Head of caudate nucleus (tissue), 42 donors: Measurements from ENCODE around the gene RNU11.
"Not testable (repeated sequence)": the region's sequence is repeated elsewhere in the genome, so short reads cannot be mapped to it uniquely, and the experiment has no call there.

ENCODE experiments used
- DNase-seq, 42 donors: peaks; one replicate each; pipeline versions ENCODE4 v3.0.0 to v3.0.0-alpha.2; 2020 to 2021; ENCODE audit warnings: mixed read lengths in 7 of 42
- intact Hi-C: fragments of 100-400 bp; cut with DNase I; formaldehyde crosslinking; loops from one replicate; pipeline ENCODE4 v1.15.0; 2022

Gene RNU11

GRCh38 chr1:28648474-28649198, at the start of gene RNU11:
Gene RNU11, plus strand, starts transcription at chr1:28648600.
- intact Hi-C loops, result loop anchor here (2.0 kb wide), 1 partner anchor 20 kb away; the partner anchor contains the start of gene GMEB1
- peak; percentile 65 to 95 (median 87) for DNase-seq

GRCh38 chr1:28601696-28602095, 46.7 kb upstream of the RNU11 start:
- intact Hi-C loops, result loop anchor here (2.0 kb wide), 1 partner anchor 85 kb away; no protein-coding TSS in a partner anchor
- DNase-seq, result no peak

- DNase-seq, result peak in 38 of 42 donors; percentile 34 to 90 (median 75)
- intact Hi-C loops, result loop anchor here (2.0 kb wide), 1 partner anchor 86 kb away; no protein-coding TSS in a partner anchor
Observed at GRCh38 chr1:28602536-28603439, 45.6 kb upstream of the RNU11 start.

GRCh38 chr1:28604411-28604810, 44.0 kb upstream of the RNU11 start:
- no peak for DNase-seq

GRCh38 chr1:28604962-28605361, 43.4 kb upstream of the RNU11 start:
- intact Hi-C loops, result no loop called here

More at GRCh38 chr1:28604411-28604810, 44.0 kb upstream of the RNU11 start:
- intact Hi-C loops, result no loop called here

GRCh38 chr1:28606771-28607170, 41.6 kb upstream of the RNU11 start:
- intact Hi-C loops, result no loop called here
- no peak for DNase-seq

More at GRCh38 chr1:28604962-28605361, 43.4 kb upstream of the RNU11 start:
- no peak for DNase-seq

- intact Hi-C loops, result no loop called here
- DNase-seq, result peak in 12 of 42 donors; percentile 3 to 51 (median 24)
Observed at GRCh38 chr1:28613175-28613574, 35.2 kb upstream of the RNU11 start.

- DNase-seq, result no peak
- intact Hi-C loops, result no loop called here
Observed at GRCh38 chr1:28631713-28632112, 16.7 kb upstream of the RNU11 start.

- no peak for DNase-seq
- intact Hi-C loops, result no loop called here
Observed at GRCh38 chr1:28632560-28632959, 15.8 kb upstream of the RNU11 start.

- intact Hi-C loops, result no loop called here
- no peak for DNase-seq
Observed at GRCh38 chr1:28640766-28641165, 7.6 kb upstream of the RNU11 start.

GRCh38 chr1:28642056-28642846, 6.1 kb upstream of the RNU11 start:
- DNase-seq, result peak in 2 of 42 donors; percentile 18 to 20
- intact Hi-C loops, result loop anchor here (2.0 kb wide), 1 partner anchor 95 kb away; the partner anchor contains the start of gene YTHDF2

- intact Hi-C loops, result loop anchor here (1.0 to 2.0 kb wide), 2 partner anchors 26 to 94 kb away; partner anchors contain the start of gene YTHDF2
Observed at GRCh38 chr1:28642847-28643635, 5.4 kb upstream of the RNU11 start, which contains the start of gene TAF12. Gene TAF12, minus strand, starts transcription at chr1:28643067. Its CDS starts 20,986 bp downstream, at chr1:28622081.

GRCh38 chr1:28644494-28644893, 3.9 kb upstream of the RNU11 start:
- intact Hi-C loops, result no loop called here
- no peak for DNase-seq

More at GRCh38 chr1:28642847-28643635, 5.4 kb upstream of the RNU11 start, which contains the start of gene TAF12:
- DNase-seq, result peak; percentile 80 to 95 (median 90)

- not testable (repeated sequence) for DNase-seq
Observed at GRCh38 chr1:28645406-28645805, 3.0 kb upstream of the RNU11 start.

GRCh38 chr1:28646040-28646439, 2.4 kb upstream of the RNU11 start:
- intact Hi-C loops, result no loop called here
- DNase-seq, result no peak

More at GRCh38 chr1:28645406-28645805, 3.0 kb upstream of the RNU11 start:
- intact Hi-C loops, result not testable (repeated sequence)

- intact Hi-C loops, result loop anchor here (2.0 kb wide), 1 partner anchor 21 kb away; the partner anchor contains the start of gene GMEB1
- DNase-seq, result peak; percentile 83 to 96 (median 91)
Observed at GRCh38 chr1:28648008-28648473, 359 bp upstream of the RNU11 start.

GRCh38 chr1:28653063-28653462, 4.7 kb downstream of the RNU11 start:
- intact Hi-C loops, DNase-seq: not testable (repeated sequence)
